Measurements from ENCODE around the gene LGSN. TPM values are rescaled to one million over a fixed set of nuclear protein-coding genes. Genes with fewer than 3 reads are reported as not detected.

The LGSN gene
- total RNA-seq, 4 donors from 2014 or later = 0.30 TPM; not detected in 3

DNA sequence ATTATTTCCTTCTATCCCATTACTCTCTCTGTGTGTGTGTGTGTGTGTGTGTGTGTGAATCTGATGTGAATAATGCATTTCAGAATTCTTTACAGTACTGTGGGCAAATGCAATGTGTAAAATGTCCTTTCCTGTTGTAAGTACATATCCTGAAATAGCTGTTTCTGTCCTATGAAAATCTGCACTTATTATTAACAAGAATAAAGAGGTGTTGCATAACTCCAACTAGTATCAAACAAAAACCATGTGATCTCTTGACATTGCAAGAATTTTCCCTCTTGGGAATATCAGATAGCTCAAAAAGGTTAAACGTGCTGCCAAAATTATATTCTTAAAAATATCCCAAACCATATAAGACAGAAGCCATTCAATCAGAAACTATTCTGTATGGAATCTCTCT, 52.0 kb downstream of the LGSN start:
- no peaks in the 10 kb centered on the region for H3K4me1 ChIP-seq
- H3K36me3 ChIP-seq = no peaks in the 10 kb centered on the region
- H3K27ac ChIP-seq = no peak overlapping the region
- H3K9me3 ChIP-seq = no peaks in the 10 kb centered on the region
- DNase-seq (ENCODE audit: low spot score in 2 of 2) = no peak
- no peaks in the 10 kb centered on the region for H3K27me3 ChIP-seq
- H3K4me3 ChIP-seq = no peak overlapping the region
- WGBS = 38% methylated on average over 1 of the region's 1 CpG
- no peak for TF ChIP-seq POLR2A (IDR thresholded peaks at IDR 0.05)
- TF ChIP-seq EP300 (IDR thresholded peaks at IDR 0.05) = no peak
- TF ChIP-seq, protein P1, sequence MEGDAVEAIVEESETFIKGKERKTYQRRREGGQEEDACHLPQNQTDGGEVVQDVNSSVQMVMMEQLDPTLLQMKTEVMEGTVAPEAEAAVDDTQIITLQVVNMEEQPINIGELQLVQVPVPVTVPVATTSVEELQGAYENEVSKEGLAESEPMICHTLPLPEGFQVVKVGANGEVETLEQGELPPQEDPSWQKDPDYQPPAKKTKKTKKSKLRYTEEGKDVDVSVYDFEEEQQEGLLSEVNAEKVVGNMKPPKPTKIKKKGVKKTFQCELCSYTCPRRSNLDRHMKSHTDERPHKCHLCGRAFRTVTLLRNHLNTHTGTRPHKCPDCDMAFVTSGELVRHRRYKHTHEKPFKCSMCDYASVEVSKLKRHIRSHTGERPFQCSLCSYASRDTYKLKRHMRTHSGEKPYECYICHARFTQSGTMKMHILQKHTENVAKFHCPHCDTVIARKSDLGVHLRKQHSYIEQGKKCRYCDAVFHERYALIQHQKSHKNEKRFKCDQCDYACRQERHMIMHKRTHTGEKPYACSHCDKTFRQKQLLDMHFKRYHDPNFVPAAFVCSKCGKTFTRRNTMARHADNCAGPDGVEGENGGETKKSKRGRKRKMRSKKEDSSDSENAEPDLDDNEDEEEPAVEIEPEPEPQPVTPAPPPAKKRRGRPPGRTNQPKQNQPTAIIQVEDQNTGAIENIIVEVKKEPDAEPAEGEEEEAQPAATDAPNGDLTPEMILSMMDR (IDR thresholded peaks at IDR 0.05) = no peak
- TF ChIP-seq POLR2AphosphoS5 (IDR thresholded peaks at IDR 0.05) = no peak

DNA sequence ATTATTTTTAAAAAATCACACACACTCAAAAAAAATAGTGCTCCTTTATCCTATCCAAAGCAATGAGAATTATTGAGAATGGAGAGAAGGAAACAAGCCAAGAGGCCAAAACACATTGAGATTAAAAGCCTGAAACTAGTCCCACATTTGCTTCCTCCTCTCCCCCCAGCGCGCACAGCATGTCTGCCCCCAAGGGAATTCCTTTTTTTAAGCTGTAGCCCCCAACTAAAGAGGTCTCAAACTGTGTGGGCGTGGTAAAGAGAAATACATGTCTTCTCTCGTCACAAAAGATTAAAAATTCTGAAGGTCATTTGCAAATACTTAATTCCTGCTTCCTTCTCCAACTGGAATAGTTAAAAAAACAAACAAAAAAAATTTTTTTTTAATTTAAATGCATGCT, 52.7 kb downstream of the LGSN start:
- no peak overlapping the region for H3K4me3 ChIP-seq
- DNase-seq (ENCODE audit: low spot score in 2 of 2) = no peak
- no peaks in the 10 kb centered on the region for H3K9me3 ChIP-seq
- H3K27ac ChIP-seq = no peak overlapping the region
- no peaks in the 10 kb centered on the region for H3K27me3 ChIP-seq
- WGBS = 59% methylated on average over 4 of the region's 4 CpGs
- H3K36me3 ChIP-seq = no peaks in the 10 kb centered on the region
- TF ChIP-seq, protein P1 (IDR thresholded peaks at IDR 0.05) = no peak
- TF ChIP-seq POLR2A (IDR thresholded peaks at IDR 0.05) (no peak), EP300 (IDR thresholded peaks at IDR 0.05) (no peak), POLR2AphosphoS5 (IDR thresholded peaks at IDR 0.05) (no peak)
- H3K4me1 ChIP-seq = no peaks in the 10 kb centered on the region

DNA sequence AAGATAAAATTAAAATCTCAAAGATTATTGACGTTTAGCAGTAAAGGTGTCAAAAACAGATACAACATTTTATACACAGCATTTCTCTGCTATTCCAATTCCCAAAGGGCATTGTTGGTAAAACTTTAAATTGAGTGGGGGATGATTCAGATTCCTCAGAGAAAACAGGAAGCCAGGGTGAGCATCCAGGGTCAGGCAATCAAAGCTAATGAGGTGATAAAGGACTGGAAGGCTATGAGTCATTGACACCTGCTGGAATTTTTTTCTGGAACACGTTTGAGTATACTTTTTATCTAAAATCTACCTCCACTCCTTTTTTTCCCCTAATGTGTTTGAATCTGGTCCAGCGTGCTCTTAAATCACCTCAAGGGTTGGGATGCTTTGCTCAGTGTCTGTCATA, 56.3 kb downstream of the LGSN start:
- Histone ChIP-seq H3K27ac (no peak overlapping the region), H3K36me3 (no peaks in the 10 kb centered on the region), H3K9me3 (no peaks in the 10 kb centered on the region), H3K27me3 (no peaks in the 10 kb centered on the region), H3K4me3 (no peak overlapping the region), H3K4me1 (no peaks in the 10 kb centered on the region)
- DNase-seq (ENCODE audit: low spot score in 2 of 2) = no peak
- TF ChIP-seq POLR2A (IDR thresholded peaks at IDR 0.05) (no peak), POLR2AphosphoS5 (IDR thresholded peaks at IDR 0.05) (no peak), EP300 (IDR thresholded peaks at IDR 0.05) (no peak)
- TF ChIP-seq, protein P1 (IDR thresholded peaks at IDR 0.05) = no peak
- WGBS = 19% methylated on average over 3 of the region's 3 CpGs

DNA sequence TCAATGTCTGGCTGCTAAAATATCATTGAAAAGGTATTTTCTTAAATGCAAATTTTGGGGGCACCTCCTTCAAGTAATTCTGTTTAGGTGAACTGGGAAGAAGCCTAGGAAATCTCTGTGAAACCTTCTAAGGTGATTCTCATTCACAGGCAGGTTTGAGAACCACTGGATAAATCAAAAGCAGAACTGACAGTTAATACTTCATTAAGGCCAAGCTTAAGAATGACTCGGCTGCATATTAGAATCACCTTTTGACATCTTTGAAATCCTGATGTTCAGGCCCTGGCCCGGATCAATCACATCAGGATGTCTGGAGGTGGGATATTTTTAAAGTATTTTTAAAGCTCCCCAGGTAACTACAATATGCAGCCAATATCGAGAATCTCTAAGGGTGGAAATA, 58.0 kb downstream of the LGSN start:
- TF ChIP-seq EP300 (IDR thresholded peaks at IDR 0.05) (no peak), POLR2A (IDR thresholded peaks at IDR 0.05) (no peak), POLR2AphosphoS5 (IDR thresholded peaks at IDR 0.05) (no peak)
- TF ChIP-seq, protein P1 (IDR thresholded peaks at IDR 0.05) = no peak
- H3K27ac ChIP-seq = no peak overlapping the region
- H3K9me3 ChIP-seq = no peaks in the 10 kb centered on the region
- WGBS = 73% methylated on average over 3 of the region's 3 CpGs
- no peaks in the 10 kb centered on the region for H3K4me1 ChIP-seq
- no peak for DNase-seq (ENCODE audit: low spot score in 2 of 2)
- H3K36me3 ChIP-seq = no peaks in the 10 kb centered on the region
- no peaks in the 10 kb centered on the region for H3K27me3 ChIP-seq
- H3K4me3 ChIP-seq = no peak overlapping the region

DNA sequence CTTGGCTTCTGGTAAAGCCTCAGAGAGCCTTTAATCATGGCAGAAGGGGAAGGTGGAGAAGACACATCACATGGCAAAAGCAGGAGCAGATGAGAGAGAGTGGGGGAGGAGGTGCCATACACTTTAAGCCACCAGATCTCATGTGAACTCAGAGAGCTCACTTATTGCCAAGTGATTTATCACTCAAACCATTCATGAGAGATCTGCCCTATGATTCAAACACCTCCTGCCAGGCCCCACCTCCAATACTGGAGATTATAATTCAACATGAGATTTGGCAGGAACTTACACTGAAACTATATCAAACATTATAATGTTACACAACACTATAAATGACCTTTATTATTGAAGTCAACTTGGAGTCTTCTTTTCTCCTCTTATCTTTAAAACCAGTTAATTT, 60.6 kb downstream of the LGSN start:
- Histone ChIP-seq H3K4me3 (no peak overlapping the region), H3K27ac (no peak overlapping the region), H3K9me3 (no peaks in the 10 kb centered on the region), H3K4me1 (no peaks in the 10 kb centered on the region), H3K27me3 (no peaks in the 10 kb centered on the region), H3K36me3 (no peaks in the 10 kb centered on the region)
- TF ChIP-seq POLR2A (IDR thresholded peaks at IDR 0.05) = no peak
- TF ChIP-seq, protein P1 (IDR thresholded peaks at IDR 0.05) = no peak
- TF ChIP-seq POLR2AphosphoS5 (IDR thresholded peaks at IDR 0.05) = no peak
- no peak for TF ChIP-seq EP300 (IDR thresholded peaks at IDR 0.05)
- no peak for DNase-seq (ENCODE audit: low spot score in 2 of 2)
